Stomach (tissue), 9 donors: ENCODE results near the gene GPR135. TPM values are rescaled to one million over a fixed set of nuclear protein-coding genes. Genes with fewer than 3 reads are reported as not detected.
"Not testable (repeated sequence)": the region's sequence is repeated elsewhere in the genome, so short reads cannot be mapped to it uniquely, and the experiment has no call there.

Experiments used
- DNase-seq, 2 donors: peaks; one replicate each; pipeline versions ENCODE4 v3.0.0 to v3.0.0-alpha.2; 2013 to 2019
- H3K27ac ChIP-seq, 5 donors: fragments of 200-600 bp in 4 of 5; sonication (generic) in 4 of 5; one replicate each; pipeline ENCODE4 v1.5.1; 2013 to 2019; ENCODE audit warnings: mild to moderate bottlenecking in 1 of 5, moderate library complexity in 1 of 5
- H3K27me3 ChIP-seq, 3 donors: fragments of 200-600 bp; sonication (generic); one replicate each; pipeline ENCODE4 v1.5.1; 2017 to 2019; ENCODE audit warnings: mixed run types in 1 of 3
- H3K36me3 ChIP-seq, 4 donors: fragments of 200-600 bp; sonication (generic); 1 replicate in 3 of 4; 2 replicates in 1 of 4; pipeline ENCODE4 v1.5.1; 2016 to 2019
- H3K4me1 ChIP-seq, 4 donors: fragments of 200-600 bp; sonication (generic); one replicate each; pipeline ENCODE4 v1.5.1; 2016 to 2019
- H3K4me3 ChIP-seq, 4 donors: fragments of 200-600 bp; sonication (generic) in 3 of 4; one replicate each; pipeline ENCODE4 v1.5.1; 2016 to 2019; ENCODE audit warnings: mild to moderate bottlenecking in 1 of 4
- H3K9me3 ChIP-seq, 4 donors: fragments of 200-600 bp; sonication (generic); one replicate each; pipeline ENCODE4 v1.5.1; 2016 to 2019
- CTCF ChIP-seq, 7 experiments: fragments of 450-650 bp in 4 of 7; fragments of 200-600 bp in 3 of 7; sonication (generic) in 3 of 7; IDR thresholded peaks; one replicate each; pipeline ENCODE4 v1.5.1; 2016 to 2019; ENCODE audit warnings: antibody characterized with exemption in 7 of 7, control low read depth in 2 of 7, mild to moderate bottlenecking in 1 of 7
- EP300 ChIP-seq: sonication (generic); formaldehyde crosslinking; IDR thresholded peaks from one replicate; pipeline ENCODE4 v1.6.1; 2017; ENCODE audit warnings: antibody characterized with exemption
- POLR2A ChIP-seq, 4 donors: fragments of 450-650 bp; IDR thresholded peaks; one replicate each; pipeline ENCODE4 v1.6.1; 2016; ENCODE audit warnings: antibody characterized with exemption in 4 of 4, control low read depth in 2 of 4, mild to moderate bottlenecking in 1 of 4, moderate library complexity in 1 of 4
- POLR2AphosphoS5 ChIP-seq, 3 donors: sonication (generic); formaldehyde crosslinking; IDR thresholded peaks; one replicate each; pipeline ENCODE4 v1.6.1; 2016; ENCODE audit warnings: antibody characterized with exemption in 3 of 3
- WGBS, 5 donors: extraction: QIAGEN DNeasy Blood & Tissue Kit in 3 of 5; methylation state at CpG; one replicate each; pipeline versions ENCODE4 v1.1.5 to v1.1.7; 2013 to 2018; 5-methylcytosine and 5-hydroxymethylcytosine counted together
- intact Hi-C: fragments of 100-400 bp; cut with DNase I; formaldehyde crosslinking; loops from one replicate; pipeline ENCODE4 v1.15.1; 2023; ENCODE audit warnings: low total_unique reads
- polyA plus RNA-seq, 3 donors: library from polyadenylated mRNA; stranded (reverse); fragments of 200-250 nt; gene quantifications; one replicate each; pipeline ENCODE4 v1.2.3, GENCODE V29; 2013
- total RNA-seq, 5 donors: library from RNA; depleted of rRNA; stranded (reverse); fragments of >200 nt; gene quantifications; one replicate each; pipeline versions ENCODE4 v1.1.0 to v1.2.3, GENCODE V29; 2014 to 2016
- donor health status: healthy with polysubstance abuse.
- donor health status: Bipolar disorder and iron deficiency.
- donor health status: healthy.

Gene GPR135
- total and polyA plus RNA-seq, 8 donors: 0.15 to 5.5 (median 0.87) TPM

GRCh38 chr14:59451849-59452248 is 13.3 kb downstream of the GPR135 start:
- WGBS, 5 donors: 93 to 100% (median 94%) methylated on average over 1 of the region's 1 CpG
- H3K27ac ChIP-seq: no peak overlapping the region
- no peak overlapping the region for H3K4me3 ChIP-seq

GRCh38 chr14:59450716-59451115 is 14.5 kb downstream of the GPR135 start:
- H3K36me3 ChIP-seq: peaks cover 0 to 8% (median 5%) of the 10 kb centered on the region in 4 donors
- 92 to 96% (median 93%) methylated on average over 3 of the region's 3 CpGs for WGBS, 5 donors
- H3K27me3 ChIP-seq: no peaks in the 10 kb centered on the region
- DNase-seq: no peak
- intact Hi-C loops: no loop called here
- H3K4me1 ChIP-seq: no peaks in the 10 kb centered on the region
- TF ChIP-seq EP300: no peak
- TF ChIP-seq POLR2A (IDR thresholded peaks at IDR 0.05): no peak
- no peak for TF ChIP-seq CTCF (IDR thresholded peaks at IDR 0.05)
- no peak for TF ChIP-seq POLR2AphosphoS5 (IDR thresholded peaks at IDR 0.05)
- H3K4me3 ChIP-seq: no peak overlapping the region
- no peaks in the 10 kb centered on the region for H3K9me3 ChIP-seq
- H3K27ac ChIP-seq: no peak overlapping the region

More at GRCh38 chr14:59451849-59452248, 13.3 kb downstream of the GPR135 start:
- TF ChIP-seq EP300 (no peak), POLR2A (IDR thresholded peaks at IDR 0.05) (no peak), CTCF (IDR thresholded peaks at IDR 0.05) (no peak), POLR2AphosphoS5 (IDR thresholded peaks at IDR 0.05) (no peak)
- no peak for DNase-seq
- no peaks in the 10 kb centered on the region for H3K9me3 ChIP-seq
- intact Hi-C loops: no loop called here
- peaks cover 0 to 11% (median 9%) of the 10 kb centered on the region in 4 donors for H3K36me3 ChIP-seq
- H3K4me1 ChIP-seq: no peaks in the 10 kb centered on the region
- no peaks in the 10 kb centered on the region for H3K27me3 ChIP-seq

GRCh38 chr14:59448673-59449072 is 16.5 kb downstream of the GPR135 start:
- H3K9me3 ChIP-seq, H3K36me3 ChIP-seq, DNase-seq, H3K27me3 ChIP-seq, H3K4me1 ChIP-seq, intact Hi-C loops, H3K4me3 ChIP-seq, H3K27ac ChIP-seq: not testable (repeated sequence)
- 75 to 85% (median 77%) methylated on average over 2 of the region's 2 CpGs for WGBS, 5 donors

GRCh38 chr14:59439256-59439965 is 25.8 kb downstream of the GPR135 start:
- Histone ChIP-seq H3K27ac (no peak overlapping the region), H3K4me3 (no peak overlapping the region), H3K4me1 (peaks cover 0 to 5% (median under 1%) of the 10 kb centered on the region in 4 donors), H3K9me3 (no peaks in the 10 kb centered on the region), H3K36me3 (no peaks in the 10 kb centered on the region), H3K27me3 (no peaks in the 10 kb centered on the region)
- WGBS, 5 donors: 64 to 78% (median 68%) methylated on average over 5 of the region's 5 CpGs
- no peak for DNase-seq
- TF ChIP-seq EP300 (no peak), POLR2A (IDR thresholded peaks at IDR 0.05) (no peak), CTCF (IDR thresholded peaks at IDR 0.05) (no peak), POLR2AphosphoS5 (IDR thresholded peaks at IDR 0.05) (no peak)
- intact Hi-C loops: no loop called here

GRCh38 chr14:59438195-59438647 is 27.0 kb downstream of the GPR135 start:
- WGBS, 5 donors: 85 to 94% (median 93%) methylated on average over 1 of the region's 1 CpG
- Histone ChIP-seq H3K4me1 (no peaks in the 10 kb centered on the region), H3K27me3 (no peaks in the 10 kb centered on the region), H3K27ac (no peak overlapping the region), H3K4me3 (no peak overlapping the region), H3K36me3 (no peaks in the 10 kb centered on the region), H3K9me3 (no peaks in the 10 kb centered on the region)
- TF ChIP-seq POLR2AphosphoS5 (IDR thresholded peaks at IDR 0.05) (no peak), EP300 (no peak), POLR2A (IDR thresholded peaks at IDR 0.05) (no peak)
- no peak for DNase-seq
- intact Hi-C loops: no loop called here
